H7 (cell line): ENCODE data around the gene KHDC1. TPM values are rescaled to one million over a fixed set of nuclear protein-coding genes. Genes with fewer than 3 reads are reported as not detected.
"Not testable (repeated sequence)": the region's sequence is repeated elsewhere in the genome, so short reads cannot be mapped to it uniquely, and the experiment has no call there.

ENCODE experiments used
- DNase-seq: peaks from one replicate; pipeline ENCODE4 v3.0.0; 2012
- H3K27me3 ChIP-seq: 2 replicates; pipeline ENCODE4 v1.6.0; 2011; ENCODE audit warnings: mild to moderate bottlenecking, low read length; ENCODE audit not compliant: control insufficient read depth, insufficient read depth
- H3K36me3 ChIP-seq: replicated peaks from 2 replicates; pipeline ENCODE4 v1.5.1; 2011; ENCODE audit warnings: low read length; ENCODE audit not compliant: control insufficient read depth, insufficient read depth
- H3K4me3 ChIP-seq: 2 replicates; pipeline ENCODE4 v1.5.1; 2011; ENCODE audit warnings: low read depth, mild to moderate bottlenecking, control low read depth, low read length, moderate library complexity; ENCODE audit not compliant: insufficient read depth
- total RNA-seq: library from RNA; depleted of rRNA; stranded (reverse); fragments of >200 nt; shearing (Covaris generic); gene quantifications from 2 replicates; pipeline ENCODE4 v1.2.3, GENCODE V29; 2014

Gene KHDC1
- total RNA-seq, 1 experiment from 2014 or later = 4.5 TPM

DNA sequence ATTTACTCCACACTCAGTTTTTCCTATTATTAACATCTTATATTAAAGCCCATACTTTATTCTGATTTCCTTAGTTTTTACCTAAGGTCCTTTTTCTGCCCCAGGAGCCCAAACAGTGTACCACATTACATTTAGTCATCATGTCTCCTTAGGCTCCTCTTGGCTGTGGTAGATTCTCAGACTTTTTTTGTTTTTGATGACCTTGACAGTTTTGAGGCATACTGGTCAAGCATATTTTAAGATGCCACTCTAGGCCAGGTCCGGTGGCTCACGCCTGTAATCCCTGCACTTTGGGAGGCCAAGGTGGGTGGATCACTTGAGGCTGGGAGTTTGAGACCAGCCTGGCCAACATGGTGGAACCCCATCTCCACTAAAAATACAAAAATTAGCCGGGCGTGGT lies 18.7 kb upstream of the KHDC1 start:
- not testable (repeated sequence) for DNase-seq, H3K4me3 ChIP-seq, H3K27me3 ChIP-seq, H3K36me3 ChIP-seq

DNA sequence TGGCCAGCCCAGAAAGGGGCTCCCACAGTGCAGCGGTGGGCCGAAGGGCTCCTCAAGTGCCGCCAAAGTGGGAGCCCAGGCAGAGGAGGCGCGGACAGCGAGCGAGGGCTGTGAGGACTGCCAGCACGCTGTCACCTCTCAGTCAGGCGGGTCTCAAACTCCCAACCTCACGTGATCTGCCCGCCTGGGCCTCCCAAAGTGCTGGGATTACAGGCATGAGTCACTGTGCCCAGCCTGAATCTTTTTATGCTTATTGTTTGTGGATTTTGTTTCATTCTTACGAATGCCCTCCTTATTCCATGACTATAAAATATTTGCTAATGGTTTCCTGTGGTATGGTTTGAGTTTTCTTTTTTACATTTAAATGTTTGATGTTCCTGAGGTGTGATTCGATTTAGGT lies 6.3 kb upstream of the KHDC1 start:
- H3K4me3 ChIP-seq, H3K36me3 ChIP-seq, H3K27me3 ChIP-seq, DNase-seq: not testable (repeated sequence)

- DNase-seq, H3K27me3 ChIP-seq, H3K36me3 ChIP-seq, H3K4me3 ChIP-seq: not testable (repeated sequence)
These were observed 5.9 kb upstream of the KHDC1 start for GRCh38 chr6:73268896-73269295.

GRCh38 chr6:73264446-73264845 lies 1.4 kb upstream of the KHDC1 start:
- no peaks in the 10 kb centered on the region for H3K27me3 ChIP-seq
- no peak overlapping the region for H3K4me3 ChIP-seq
- no peaks in the 10 kb centered on the region; the same call in 1 of the 2 replicates for H3K36me3 ChIP-seq
- no peak for DNase-seq

GRCh38 chr6:73263570-73263909 lies 544 bp upstream of the KHDC1 start:
- Histone ChIP-seq H3K27me3 (no peaks in the 10 kb centered on the region), H3K4me3 (peak overlapping the region; percentile 71), H3K36me3 (no peaks in the 10 kb centered on the region; the same call in 1 of the 2 replicates)
- no peak for DNase-seq

DNA sequence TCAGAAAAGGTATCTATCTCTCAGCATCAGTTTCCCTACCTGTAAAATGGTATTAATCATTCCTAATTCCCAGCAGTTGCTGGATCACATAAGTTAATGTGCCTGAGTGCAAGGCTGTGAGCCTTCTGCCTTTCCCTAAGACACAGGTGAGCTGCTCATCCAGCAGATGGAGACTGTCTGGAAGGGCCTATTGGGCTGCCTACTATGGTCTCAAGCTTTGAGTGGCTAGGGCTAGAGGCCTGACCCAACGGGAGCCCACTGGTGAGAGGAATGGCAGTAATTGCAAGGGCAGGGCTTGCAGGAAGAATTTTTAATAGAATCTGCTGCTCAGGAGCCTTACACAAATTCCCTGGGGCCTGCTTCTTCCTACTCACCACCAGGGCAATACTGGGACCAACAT lies 4.3 kb downstream of the KHDC1 start:
- H3K4me3 ChIP-seq = no peak overlapping the region
- no peaks in the 10 kb centered on the region for H3K27me3 ChIP-seq
- peak; percentile 21 for DNase-seq
- no peaks in the 10 kb centered on the region for H3K36me3 ChIP-seq

GRCh38 chr6:73254323-73254722 lies 8.7 kb downstream of the KHDC1 start:
- not testable (repeated sequence) for DNase-seq, H3K4me3 ChIP-seq, H3K27me3 ChIP-seq, H3K36me3 ChIP-seq

DNA sequence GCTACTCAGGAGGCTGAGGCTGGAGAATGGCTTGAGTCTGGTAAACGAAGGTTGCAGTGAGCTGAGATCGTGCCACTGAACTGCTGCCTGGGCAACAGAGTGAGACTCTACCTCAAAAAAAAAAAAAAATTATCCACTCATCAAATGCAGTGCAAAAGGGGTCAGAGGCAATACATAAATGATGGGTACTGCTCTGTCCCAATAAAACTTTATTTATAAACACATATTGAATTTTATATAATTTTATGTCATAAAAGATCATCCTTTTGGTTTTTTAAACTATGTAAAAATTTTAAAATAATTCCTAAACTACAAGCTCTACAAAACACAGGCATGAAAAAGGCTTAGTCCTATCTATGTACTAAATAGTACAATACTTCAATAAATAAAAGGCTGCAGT lies 10.3 kb downstream of the KHDC1 start:
- Histone ChIP-seq H3K27me3 (no peaks in the 10 kb centered on the region), H3K4me3 (no peak overlapping the region), H3K36me3 (no peaks in the 10 kb centered on the region)
- DNase-seq = no peak

DNA sequence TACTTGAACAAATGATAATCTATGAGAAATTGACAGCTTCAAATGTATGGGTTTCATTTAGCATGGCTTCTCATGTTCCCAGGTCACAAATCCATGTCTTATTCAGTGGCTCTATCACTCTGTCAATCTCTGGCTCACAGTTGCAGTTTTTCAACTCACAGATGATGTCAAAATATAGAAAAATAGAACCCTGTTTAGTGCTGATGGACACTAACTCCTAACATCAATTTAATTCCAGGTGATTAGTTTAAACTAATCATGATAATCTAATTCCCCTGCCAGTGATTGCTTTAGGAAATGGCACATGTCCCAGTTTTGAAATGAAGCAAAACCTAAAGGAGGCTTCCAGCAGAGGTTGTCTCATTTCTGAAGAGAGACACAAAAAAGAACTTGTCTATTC lies 13.0 kb downstream of the KHDC1 start:
- Histone ChIP-seq H3K36me3 (no peaks in the 10 kb centered on the region), H3K4me3 (no peak overlapping the region), H3K27me3 (no peaks in the 10 kb centered on the region)
- DNase-seq = no peak

DNA sequence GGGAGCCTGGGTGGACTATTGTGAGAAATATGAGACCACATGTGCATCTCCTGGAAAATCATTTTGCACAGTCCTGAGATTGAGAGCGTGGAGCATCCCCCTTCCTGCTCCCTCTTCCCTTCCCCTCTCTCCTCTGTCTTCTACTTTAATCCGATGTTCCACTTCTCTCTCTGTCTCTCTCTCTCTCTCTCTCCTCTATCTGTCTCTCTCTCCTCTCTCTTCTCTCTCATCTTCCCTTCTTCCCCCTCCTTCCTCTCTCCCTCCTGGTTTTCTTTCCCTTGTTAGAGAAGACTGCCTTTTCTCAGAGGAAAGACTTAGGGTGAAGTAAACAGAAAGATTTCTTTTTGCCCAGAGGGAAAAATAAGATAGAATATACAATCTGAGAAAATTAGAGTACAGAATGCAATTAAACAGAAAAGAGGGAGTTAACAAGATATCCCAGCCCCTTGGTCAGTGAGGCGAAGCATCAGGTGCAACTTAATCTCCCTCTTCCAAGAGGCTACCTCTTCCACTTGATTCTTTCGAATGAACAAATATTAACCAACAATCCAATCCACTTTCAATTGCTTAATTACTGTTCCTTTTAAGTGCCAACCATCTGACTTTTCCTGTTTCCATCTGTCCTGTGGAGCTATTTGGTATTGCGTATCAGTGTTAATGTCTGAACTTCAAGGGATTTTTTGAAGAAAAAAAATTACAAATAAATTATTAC lies 14.6 kb downstream of the KHDC1 start:
- Histone ChIP-seq H3K36me3 (no peaks in the 10 kb centered on the region), H3K27me3 (no peaks in the 10 kb centered on the region), H3K4me3 (no peak overlapping the region)
- DNase-seq = no peak

GRCh38 chr6:73242001-73242400 lies 21.0 kb downstream of the KHDC1 start:
- no peaks in the 10 kb centered on the region for H3K27me3 ChIP-seq
- H3K4me3 ChIP-seq = no peak overlapping the region
- DNase-seq = no peak

GRCh38 chr6:73240730-73241129 lies 22.3 kb downstream of the KHDC1 start:
- no peaks in the 10 kb centered on the region for H3K36me3 ChIP-seq
- no peak overlapping the region for H3K4me3 ChIP-seq
- DNase-seq = no peak

More at GRCh38 chr6:73242001-73242400, 21.0 kb downstream of the KHDC1 start:
- no peaks in the 10 kb centered on the region for H3K36me3 ChIP-seq

GRCh38 chr6:73236144-73236750 lies 26.7 kb downstream of the KHDC1 start:
- no peak for DNase-seq
- Histone ChIP-seq H3K27me3 (no peaks in the 10 kb centered on the region), H3K4me3 (no peak overlapping the region), H3K36me3 (no peaks in the 10 kb centered on the region)

More at GRCh38 chr6:73240730-73241129, 22.3 kb downstream of the KHDC1 start:
- H3K27me3 ChIP-seq = no peaks in the 10 kb centered on the region

GRCh38 chr6:73234733-73235132 lies 28.3 kb downstream of the KHDC1 start:
- no peak for DNase-seq
- H3K27me3 ChIP-seq = no peaks in the 10 kb centered on the region
- H3K36me3 ChIP-seq = no peaks in the 10 kb centered on the region
- no peak overlapping the region for H3K4me3 ChIP-seq

DNA sequence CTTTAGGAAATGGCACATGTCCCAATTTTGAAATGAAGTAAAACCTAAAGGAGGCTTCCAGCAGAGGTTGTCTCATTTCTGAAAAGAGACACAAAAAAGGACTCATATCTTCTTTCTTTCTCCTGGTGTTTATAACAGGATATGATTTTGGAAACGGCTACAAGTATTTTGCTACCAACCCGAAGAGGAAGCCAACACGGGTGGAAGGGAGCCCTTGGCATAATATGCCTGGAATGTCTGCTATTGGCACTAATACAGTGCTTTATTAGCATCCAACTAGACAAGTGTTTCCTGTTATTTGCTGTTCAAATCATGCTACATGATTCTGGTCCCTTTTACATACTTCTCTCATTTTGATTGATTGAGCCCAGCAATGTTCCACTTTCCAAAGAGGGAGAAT lies 29.0 kb downstream of the KHDC1 start:
- DNase-seq, H3K4me3 ChIP-seq, H3K36me3 ChIP-seq, H3K27me3 ChIP-seq: not testable (repeated sequence)
